Esophagus muscularis mucosa (tissue), 3 donors: ENCODE data around the gene CXCL8.

Experiments used
- POLR2A ChIP-seq: fragments of 450-650 bp; IDR thresholded peaks from one replicate; pipeline ENCODE4 v1.6.1; 2017; ENCODE audit warnings: antibody characterized with exemption, moderate library complexity, mild to moderate bottlenecking, low read depth
- POLR2AphosphoS5 ChIP-seq, 2 donors: sonication (generic); formaldehyde crosslinking; IDR thresholded peaks; one replicate each; pipeline ENCODE4 v1.6.1; 2017; ENCODE audit warnings: antibody characterized with exemption in 2 of 2
- TF ChIP-seq, protein P1 (sequence below), 3 experiments: fragments of 200-600 bp in 2 of 3; fragments of 450-650 bp in 1 of 3; sonication (generic) in 2 of 3; IDR thresholded peaks; one replicate each; pipeline ENCODE4 v1.5.1; 2017 to 2019; ENCODE audit warnings: antibody characterized with exemption in 3 of 3, mild to moderate bottlenecking in 2 of 3, moderate library complexity in 1 of 3

GRCh38 chr4:73742490-73743160, 2.3 kb downstream of the CXCL8 start:
- TF ChIP-seq, protein P1, sequence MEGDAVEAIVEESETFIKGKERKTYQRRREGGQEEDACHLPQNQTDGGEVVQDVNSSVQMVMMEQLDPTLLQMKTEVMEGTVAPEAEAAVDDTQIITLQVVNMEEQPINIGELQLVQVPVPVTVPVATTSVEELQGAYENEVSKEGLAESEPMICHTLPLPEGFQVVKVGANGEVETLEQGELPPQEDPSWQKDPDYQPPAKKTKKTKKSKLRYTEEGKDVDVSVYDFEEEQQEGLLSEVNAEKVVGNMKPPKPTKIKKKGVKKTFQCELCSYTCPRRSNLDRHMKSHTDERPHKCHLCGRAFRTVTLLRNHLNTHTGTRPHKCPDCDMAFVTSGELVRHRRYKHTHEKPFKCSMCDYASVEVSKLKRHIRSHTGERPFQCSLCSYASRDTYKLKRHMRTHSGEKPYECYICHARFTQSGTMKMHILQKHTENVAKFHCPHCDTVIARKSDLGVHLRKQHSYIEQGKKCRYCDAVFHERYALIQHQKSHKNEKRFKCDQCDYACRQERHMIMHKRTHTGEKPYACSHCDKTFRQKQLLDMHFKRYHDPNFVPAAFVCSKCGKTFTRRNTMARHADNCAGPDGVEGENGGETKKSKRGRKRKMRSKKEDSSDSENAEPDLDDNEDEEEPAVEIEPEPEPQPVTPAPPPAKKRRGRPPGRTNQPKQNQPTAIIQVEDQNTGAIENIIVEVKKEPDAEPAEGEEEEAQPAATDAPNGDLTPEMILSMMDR (IDR thresholded peaks at IDR 0.05): no peak
- TF ChIP-seq POLR2AphosphoS5 (IDR thresholded peaks at IDR 0.05) (no peak), POLR2A (no peak)
